CD14-positive monocyte (primary cell): ENCODE measurements around the gene TBC1D22A. TPM values are rescaled to one million over a fixed set of nuclear protein-coding genes. Genes with fewer than 3 reads are reported as not detected.

Experiments used
- DNase-seq, 3 donors: peaks; one replicate each; pipeline ENCODE4 v3.0.0-alpha.2; 2011 to 2022
- H2AFZ ChIP-seq: 2 replicates; pipeline ENCODE4 v1.6.0; 2012; ENCODE audit warnings: mild to moderate bottlenecking, low read depth, low read length, inconsistent platforms; ENCODE audit not compliant: insufficient read depth, poor library complexity, severe bottlenecking
- H3K27ac ChIP-seq, 2 donors: 1 replicate in 1 of 2; 2 replicates in 1 of 2; pipeline ENCODE4 v1.5.1; 2012 to 2013; ENCODE audit warnings: low read length in 2 of 2, control low read depth in 1 of 2, inconsistent platforms in 1 of 2, low read depth in 1 of 2, mild to moderate bottlenecking in 1 of 2
- H3K27me3 ChIP-seq, 2 donors: one replicate each; pipeline versions ENCODE4 v1.6.0 to v1.6.1; 2011 to 2013; ENCODE audit warnings: low read length in 2 of 2; ENCODE audit not compliant: control insufficient read depth in 2 of 2, insufficient read depth in 2 of 2
- H3K36me3 ChIP-seq, 2 donors: replicated peaks in 1 of 2; 1 replicate in 1 of 2; 2 replicates in 1 of 2; pipeline versions ENCODE4 v1.5.1 to v1.6.1; 2012 to 2013; ENCODE audit warnings: low read length in 2 of 2, control low read depth in 1 of 2, inconsistent platforms in 1 of 2, mild to moderate bottlenecking in 1 of 2; ENCODE audit not compliant: insufficient read depth in 2 of 2, control insufficient read depth in 1 of 2
- H3K4me1 ChIP-seq, 2 donors: 1 replicate in 1 of 2; 2 replicates in 1 of 2; pipeline versions ENCODE4 v1.5.1 to v1.6.1; 2012 to 2013; ENCODE audit warnings: low read length in 2 of 2, control low read depth in 1 of 2, inconsistent platforms in 1 of 2, mild to moderate bottlenecking in 1 of 2, moderate library complexity in 1 of 2; ENCODE audit not compliant: insufficient read depth in 2 of 2, control insufficient read depth in 1 of 2
- H3K4me2 ChIP-seq: replicated peaks from 2 replicates; pipeline ENCODE3; 2012; ENCODE audit warnings: low read length, moderate library complexity, mild to moderate bottlenecking; ENCODE audit not compliant: poor library complexity, severe bottlenecking; ENCODE audit errors: extremely low read depth
- H3K4me3 ChIP-seq, 3 experiments: fragments of 200-600 bp in 1 of 3; sonication (generic) in 1 of 3; replicated peaks in 1 of 3; 1 replicate in 2 of 3; 2 replicates in 1 of 3; pipeline ENCODE4 v1.5.1; 2011 to 2013; ENCODE audit warnings: low read length in 3 of 3, mild to moderate bottlenecking in 3 of 3, control low read depth in 2 of 3, low read depth in 2 of 3, inconsistent platforms in 1 of 3, moderate library complexity in 1 of 3
- H3K79me2 ChIP-seq: 2 replicates; pipeline ENCODE4 v1.6.0; 2012; ENCODE audit warnings: mild to moderate bottlenecking, control low read depth, inconsistent platforms, low read length, moderate library complexity; ENCODE audit not compliant: insufficient read depth
- H3K9ac ChIP-seq: 2 replicates; pipeline ENCODE4 v1.6.0; 2017; ENCODE audit warnings: low read length, mild to moderate bottlenecking; ENCODE audit not compliant: insufficient read depth, poor library complexity, severe bottlenecking
- H3K9me3 ChIP-seq, 2 donors: replicated peaks in 1 of 2; 1 replicate in 1 of 2; 2 replicates in 1 of 2; pipeline versions ENCODE4 v1.5.1 to v1.6.1; 2012 to 2013; ENCODE audit warnings: low read length in 2 of 2, control low read depth in 1 of 2; ENCODE audit not compliant: control insufficient read depth in 1 of 2, insufficient read depth in 1 of 2
- H4K20me1 ChIP-seq: 2 replicates; pipeline ENCODE4 v1.6.0; 2012; ENCODE audit warnings: mild to moderate bottlenecking, low read length, control low read depth, moderate library complexity; ENCODE audit not compliant: insufficient read depth
- H3K27ac Mint-ChIP-seq, 7 donors: one replicate each; pipeline ENCODE4 v1.8.0; 2020; ENCODE audit warnings: mild to moderate bottlenecking in 7 of 7, mixed read lengths in 7 of 7, moderate library complexity in 6 of 7, inconsistent platforms in 2 of 7
- H3K27me3 Mint-ChIP-seq, 3 donors: one replicate each; pipeline ENCODE4 v1.8.0; 2021 to 2022; ENCODE audit warnings: low read depth in 3 of 3, mild to moderate bottlenecking in 3 of 3, mixed read lengths in 3 of 3, moderate library complexity in 3 of 3, inconsistent platforms in 1 of 3
- H3K36me3 Mint-ChIP-seq, 2 donors: one replicate each; pipeline ENCODE4 v1.8.0; 2020; ENCODE audit warnings: mixed read lengths in 2 of 2, inconsistent platforms in 1 of 2, mild to moderate bottlenecking in 1 of 2
- H3K4me1 Mint-ChIP-seq: one replicate; pipeline ENCODE4 v1.8.0; 2020; ENCODE audit warnings: mild to moderate bottlenecking, mixed read lengths
- H3K4me3 Mint-ChIP-seq, 2 donors: one replicate each; pipeline ENCODE4 v1.8.0; 2020; ENCODE audit warnings: mild to moderate bottlenecking in 2 of 2, mixed read lengths in 2 of 2, moderate library complexity in 1 of 2
- H3K9me3 Mint-ChIP-seq, 7 donors: one replicate each; pipeline ENCODE4 v1.8.0; 2020 to 2022; ENCODE audit warnings: mixed read lengths in 7 of 7, mild to moderate bottlenecking in 6 of 7, moderate library complexity in 6 of 7, inconsistent platforms in 2 of 7
- CTCF ChIP-seq: fragments of 200-600 bp; IDR thresholded peaks from one replicate; pipeline ENCODE4 v1.8.0; 2022; ENCODE audit warnings: antibody characterized with exemption, mild to moderate bottlenecking
- whole genome bisulfite sequencing: methylation state at CpG from one replicate; pipeline ENCODE4 v1.1.5; 2013; ENCODE audit warnings: missing lambda C conversion rate; ENCODE audit not compliant: insufficient coverage; 5-methylcytosine and 5-hydroxymethylcytosine counted together
- intact Hi-C, 2 donors: fragments of 100-400 bp; cut with micrococcal nuclease; formaldehyde crosslinking; loops; one replicate each; pipeline versions ENCODE4 v1.15.0 to v1.15.1; 2023
- polyA plus RNA-seq, 3 donors: library from polyadenylated mRNA; depleted of rRNA in 1 of 3; unstranded in 2 of 3; stranded (reverse) in 1 of 3; fragments of 300-500 nt in 2 of 3; fragments of >200 nt in 1 of 3; fragmentation: Illumina TruSeq in 2 of 3; gene quantifications; 1 replicate in 2 of 3; 2 replicates in 1 of 3; pipeline ENCODE4 v1.2.3, GENCODE V29; 2012 to 2021

Gene TBC1D22A
- polyA plus RNA-seq, 3 donors, result 25.9 to 36.2 (median 29.5) TPM

GRCh38 chr22:47100646-47101200, 338.3 kb downstream of the TBC1D22A start:
- WGBS, result 100% methylated on average over 12 of the region's 15 CpGs

GRCh38 chr22:47101321-47101885, 339.0 kb downstream of the TBC1D22A start:
- H3K36me3 ChIP-seq, result peaks cover 0 to 14% of the 10 kb centered on the region in 2 donors
- no peak overlapping the region for H3K27ac Mint-ChIP-seq
- TF ChIP-seq CTCF, result no peak
- H3K4me2 ChIP-seq, result no peak overlapping the region
- H3K4me1 Mint-ChIP-seq, result no peaks in the 10 kb centered on the region
- peaks cover 0 to 3% (median 0%) of the 10 kb centered on the region in 3 donors for H3K27me3 Mint-ChIP-seq
- DNase-seq, result no peak
- no peak overlapping the region for H3K4me3 ChIP-seq
- peaks cover 38% of the 10 kb centered on the region for H4K20me1 ChIP-seq
- no peaks in the 10 kb centered on the region for H3K4me1 ChIP-seq
- H3K4me3 Mint-ChIP-seq, result no peak overlapping the region
- peaks cover 22 to 34% of the 10 kb centered on the region in 2 donors for H3K36me3 Mint-ChIP-seq
- no peak overlapping the region for H2AFZ ChIP-seq
- H3K9ac ChIP-seq, result no peak overlapping the region
- H3K79me2 ChIP-seq, result no peaks in the 10 kb centered on the region
- WGBS, result over 99% methylated on average over 15 of the region's 16 CpGs
- H3K9me3 ChIP-seq, result peaks cover 6 to 38% of the 10 kb centered on the region in 2 donors
- intact Hi-C loops, result no loop called here
- no peak overlapping the region for H3K27ac ChIP-seq
- H3K9me3 Mint-ChIP-seq, result peaks cover 3 to 28% (median 15%) of the 10 kb centered on the region in 7 donors
- no peaks in the 10 kb centered on the region for H3K27me3 ChIP-seq

More at GRCh38 chr22:47100646-47101200, 338.3 kb downstream of the TBC1D22A start:
- Mint-ChIP-seq H3K27me3 (peaks cover 0 to 3% (median 0%) of the 10 kb centered on the region in 3 donors), H3K4me3 (no peak overlapping the region), H3K27ac (no peak overlapping the region), H3K4me1 (no peaks in the 10 kb centered on the region), H3K9me3 (peaks cover 3 to 31% (median 17%) of the 10 kb centered on the region in 7 donors), H3K36me3 (peaks cover 22 to 34% of the 10 kb centered on the region in 2 donors)
- intact Hi-C loops, result no loop called here
- no peak overlapping the region for H3K9ac ChIP-seq
- DNase-seq, result no peak
- H2AFZ ChIP-seq, result no peak overlapping the region
- H3K4me1 ChIP-seq, result no peaks in the 10 kb centered on the region
- TF ChIP-seq CTCF, result no peak
- no peaks in the 10 kb centered on the region for H3K27me3 ChIP-seq
- no peak overlapping the region for H3K27ac ChIP-seq
- no peaks in the 10 kb centered on the region for H3K79me2 ChIP-seq
- peaks cover 6 to 39% of the 10 kb centered on the region in 2 donors for H3K9me3 ChIP-seq
- no peak overlapping the region for H3K4me3 ChIP-seq
- H3K4me2 ChIP-seq, result no peak overlapping the region
- peaks cover 38% of the 10 kb centered on the region for H4K20me1 ChIP-seq
- peaks cover 0 to 14% of the 10 kb centered on the region in 2 donors for H3K36me3 ChIP-seq
